H1 (cell line): Measurements from ENCODE around the gene DDX41. TPM values are rescaled to one million over a fixed set of nuclear protein-coding genes. Genes with fewer than 3 reads are reported as not detected.

Experiments used
- ASH2L ChIP-seq: fragments of 200-600, 300-600 bp; sonication (generic); IDR thresholded peaks from one replicate; pipeline ENCODE4 v1.7.1; 2017; ENCODE audit warnings: low read length
- ATF2 ChIP-seq: IDR thresholded peaks from 2 replicates; pipeline ENCODE4 v1.6.1; 2012; ENCODE audit warnings: low read length, inconsistent platforms
- EGR1 ChIP-seq: IDR thresholded peaks from 2 replicates; pipeline ENCODE4 v1.6.1; 2011; ENCODE audit warnings: low read depth, low read length, borderline replicate concordance
- SIN3A ChIP-seq, 2 experiments: IDR thresholded peaks in 1 of 2; conservative IDR thresholded peaks in 1 of 2; 2 replicates each; pipeline ENCODE4 v1.6.1; 2011 to 2012; ENCODE audit warnings: low read length in 2 of 2, improper control_type of control experiment in 1 of 2, low read depth in 1 of 2, mild to moderate bottlenecking in 1 of 2
- TBP ChIP-seq: IDR thresholded peaks from 2 replicates; pipeline ENCODE4 v1.6.1; 2011; ENCODE audit warnings: low read depth, low read length, improper control_type of control experiment
- polyA plus RNA-seq, 7 experiments: library from polyadenylated mRNA; depleted of rRNA in 3 of 7; stranded (reverse) in 5 of 7; unstranded in 2 of 7; fragments of >200 nt in 5 of 7; fragments of 200-250 nt in 2 of 7; gene quantifications; 1 replicate in 5 of 7; 2 replicates in 1 of 7; 4 replicates in 1 of 7; pipeline versions ENCODE4 v1.2.1 to v1.2.3, GENCODE V29; 2011 to 2013; ENCODE audit warnings: missing spikeins in 2 of 7, mixed read lengths in 2 of 7
- total RNA-seq: library from RNA; stranded (reverse); fragmentation: NEBNext Ultra II Directional; extraction: Animal tissue kit (Norgen Biotek cat#: 25700); gene quantifications from 2 replicates; pipeline ENCODE4 v1.2.1, GENCODE V29; 2021

DDX41 gene
- total and polyA plus RNA-seq, 2 of the 8 experiments (the other 6 are each of a cell fraction or from before 2014, with no cell fraction given), result 102 to 135 TPM

GRCh38 chr5:177468685-177469628 lies 47.8 kb downstream of the DDX41 start (continued):
- peak; percentile 80; the same call in 1 of the 2 replicates for TF ChIP-seq ATF2
- peak; percentile 4 to 66; a peak in 1 of 4 replicates for TF ChIP-seq SIN3A (conservative IDR thresholded peaks at IDR 0.05 in 1 of 2, IDR thresholded peaks at IDR 0.05 in 1 of 2; ENCODE audit: low read depth in 1 of 2, low read length in 2 of 2)
- TF ChIP-seq ASH2L, result no peak
- no peak for TF ChIP-seq EGR1
- TF ChIP-seq TBP, result peak; percentile 28; the same call in 1 of the 2 replicates
